ENCODE results near the gene FAM200A. TPM values are rescaled to one million over a fixed set of nuclear protein-coding genes. Genes with fewer than 3 reads are reported as not detected.
A peak's percentile ranks its signal among the peaks of the same experiment; 100 is the strongest.

FAM200A gene
- total and polyA plus RNA-seq, 2 of the 13 experiments (the other 11 are each of a cell fraction or from before 2014, with no cell fraction given): 4.7 to 6.3 TPM

GRCh38 chr7:99559175-99559915 is 7.4 kb upstream of the FAM200A start:
- DNase-seq (ENCODE audit: low spot score): no peak
- Histone ChIP-seq H4K20me1 (ENCODE audit: insufficient read depth, low read length) (peaks cover 5% of the 10 kb centered on the region; the same call in 1 of the 2 replicates), H3K79me2 (ENCODE audit: insufficient read depth, low read length) (peaks cover 46% of the 10 kb centered on the region), H3K36me3 (replicated peaks in 1 of 2; ENCODE audit: control insufficient read depth in 1 of 2, insufficient read depth in 2 of 2, low read length in 2 of 2) (peaks cover 15 to 53% of the 10 kb centered on the region in 2 experiments), H3K4me1 (ENCODE audit: insufficient read depth, low read length) (peaks cover 43% of the 10 kb centered on the region), H3K4me3 (replicated peaks in 1 of 3; ENCODE audit: insufficient read depth in 1 of 3, low read depth in 2 of 3, low read length in 3 of 3) (peak overlapping the region; percentile 87 to 99 (median 98)), H3K9ac (ENCODE audit: insufficient read depth, low read depth, low read length) (peak overlapping the region; percentile 100), H2AFZ (ENCODE audit: low read length) (no peak overlapping the region), H3K4me2 (ENCODE audit: low read depth, low read length) (peak overlapping the region; percentile 80), H3K9me3 (ENCODE audit: low read length) (no peaks in the 10 kb centered on the region), H3K27me3 (ENCODE audit: control insufficient read depth in 1 of 2, insufficient read depth in 2 of 2, low read length in 2 of 2) (no peaks in the 10 kb centered on the region; a peak in 1 of 5 replicates), H3K27ac (ENCODE audit: extremely low read length, insufficient read depth, low read length) (peak overlapping the region; percentile 95)
- no TSS peak for BruUV-seq (replicated peaks)
- in situ Hi-C loops (cut with HindIII; ENCODE audit: extremely low pct_ligation_motif_present, low pct_unique_long_range_greater_than_20kb) (no loop called here), intact Hi-C loops (cut with micrococcal nuclease; ENCODE audit: unreplicated experiment) (loop anchor here (2.0 to 5.0 kb wide), 2 partner anchors 57 kb away; partner anchors contain the start of genes ZKSCAN5, ZNF394 and ZSCAN25)
- no peak for ATAC-seq
- POLR2A ChIA-PET: interaction anchor here (0.7 to 3.6 kb wide), 16 partner anchors 13 to 431 kb away, joined by 3 to 42 read pairs (median 6); partner anchors contain the start of genes AZGP1, ZKSCAN5, ZNF394 and ZSCAN25
- no peak for FAIRE-seq
- CTCF ChIA-PET (ENCODE audit: low intra/inter-chr PET ratio, low total read pairs): no interaction called here
- WGBS (ENCODE audit: low lambda C conversion rate): 8% methylated on average over 27 of the region's 31 CpGs
- TF ChIP-seq ZNF570 (CRISPR knock-in tag; IDR thresholded peaks at IDR 0.05; ENCODE audit: borderline replicate concordance) (no peak), ZNF251 (CRISPR knock-in tag; IDR thresholded peaks at IDR 0.05) (no peak), RELA (CRISPR knock-in tag; IDR thresholded peaks at IDR 0.05) (no peak), SSRP1 (CRISPR knock-in tag; IDR thresholded peaks at IDR 0.05) (0 out of 2 replicates have a peak, but pooled peaks have one; percentile 6), PHF5A (CRISPR knock-in tag; IDR thresholded peaks at IDR 0.05; ENCODE audit: low read depth, unreplicated experiment) (no peak), ZMYM3 (CRISPR knock-in tag; IDR thresholded peaks at IDR 0.05) (peak; percentile 32; the same call in 1 of the 2 replicates), MEIS2 (CRISPR knock-in tag; IDR thresholded peaks at IDR 0.05) (no peak), RFXANK (CRISPR knock-in tag; IDR thresholded peaks at IDR 0.05) (no peak), MXD4 (CRISPR knock-in tag; IDR thresholded peaks at IDR 0.05) (no peak), ARID4A (CRISPR knock-in tag; IDR thresholded peaks at IDR 0.05; ENCODE audit: borderline replicate concordance) (no peak), ZNF350 (CRISPR knock-in tag; IDR thresholded peaks at IDR 0.05; ENCODE audit: borderline replicate concordance, low read depth) (no peak), MATR3 (CRISPR knock-in tag; IDR thresholded peaks at IDR 0.05) (no peak), ZNF441 (CRISPR knock-in tag; IDR thresholded peaks at IDR 0.05; ENCODE audit: borderline replicate concordance) (0 out of 2 replicates have a peak, but pooled peaks have one; percentile 29), ZNF724P (CRISPR knock-in tag; IDR thresholded peaks at IDR 0.05; ENCODE audit: borderline replicate concordance) (no peak), ZNF781 (CRISPR knock-in tag; IDR thresholded peaks at IDR 0.05; ENCODE audit: borderline replicate concordance, not compliant biosample characterization) (no peak), ZNF749 (CRISPR knock-in tag; IDR thresholded peaks at IDR 0.05; ENCODE audit: borderline replicate concordance) (no peak), FOXA3 (CRISPR knock-in tag; IDR thresholded peaks at IDR 0.05) (no peak)

Data from HepG2 (cell line).